Testis (tissue), 3 donors: ENCODE data around the gene ERFE. TPM values are rescaled to one million over a fixed set of nuclear protein-coding genes. Genes with fewer than 3 reads are reported as not detected.

Experiments used
- DNase-seq: peaks from one replicate; pipeline ENCODE4 v3.0.0-alpha.2; 2019
- H3K27ac ChIP-seq, 2 donors: fragments of 200-600 bp; sonication (generic); one replicate each; pipeline ENCODE4 v1.5.1; 2019
- H3K27me3 ChIP-seq: fragments of 200-600 bp; sonication (generic); one replicate; pipeline ENCODE4 v1.5.1; 2019
- H3K36me3 ChIP-seq: fragments of 200-600 bp; sonication (generic); one replicate; pipeline ENCODE4 v1.5.1; 2017; ENCODE audit warnings: low read depth; ENCODE audit errors: missing control alignments
- H3K4me1 ChIP-seq: fragments of 200-600 bp; sonication (generic); one replicate; pipeline ENCODE4 v1.5.1; 2019
- H3K4me3 ChIP-seq, 2 donors: fragments of 200-600 bp; sonication (generic); one replicate each; pipeline ENCODE4 v1.5.1; 2017 to 2019
- H3K9me3 ChIP-seq: fragments of 200-600 bp; sonication (generic); one replicate; pipeline ENCODE4 v1.5.1; 2017
- POLR2A ChIP-seq: fragments of 450-650 bp; IDR thresholded peaks from one replicate; pipeline ENCODE4 v1.6.1; 2017; ENCODE audit warnings: antibody characterized with exemption, mild to moderate bottlenecking, moderate library complexity
- WGBS, 2 donors: methylation state at CpG; one replicate each; pipeline ENCODE4 v1.1.5; 2018; 5-methylcytosine and 5-hydroxymethylcytosine counted together
- intact Hi-C: fragments of 100-400 bp; cut with DNase I; formaldehyde crosslinking; loops from one replicate; pipeline ENCODE4 v1.15.1; 2023; ENCODE audit warnings: low total_unique reads
- polyA plus RNA-seq: library from polyadenylated mRNA; stranded (reverse); fragments of 350-450 nt; fragmentation: Illumina TruSeq; extraction: RNeasy Lipid Tissue Mini Kit (QIAGEN cat#74804); gene quantifications from one replicate; pipeline ENCODE4 v1.2.3, GENCODE V29; 2014; ENCODE audit warnings: low read depth, low replicate concordance; ENCODE audit not compliant: insufficient read depth
- total RNA-seq, 2 donors: library from RNA; depleted of rRNA; stranded (reverse); fragments of >200 nt; gene quantifications; one replicate each; pipeline ENCODE4 v1.2.3, GENCODE V29; 2016
- TF ChIP-seq, protein P1 (sequence below), 3 experiments: fragments of 450-650 bp in 2 of 3; fragments of 200-600 bp in 1 of 3; sonication (generic) in 1 of 3; IDR thresholded peaks; one replicate each; pipeline ENCODE4 v1.5.1; 2016 to 2019; ENCODE audit warnings: antibody characterized with exemption in 3 of 3, mild to moderate bottlenecking in 2 of 3, moderate library complexity in 1 of 3

ERFE gene
- total and polyA plus RNA-seq, 3 donors from 2014 or later = 9.5 to 31.0 (median 23.1) TPM

DNA sequence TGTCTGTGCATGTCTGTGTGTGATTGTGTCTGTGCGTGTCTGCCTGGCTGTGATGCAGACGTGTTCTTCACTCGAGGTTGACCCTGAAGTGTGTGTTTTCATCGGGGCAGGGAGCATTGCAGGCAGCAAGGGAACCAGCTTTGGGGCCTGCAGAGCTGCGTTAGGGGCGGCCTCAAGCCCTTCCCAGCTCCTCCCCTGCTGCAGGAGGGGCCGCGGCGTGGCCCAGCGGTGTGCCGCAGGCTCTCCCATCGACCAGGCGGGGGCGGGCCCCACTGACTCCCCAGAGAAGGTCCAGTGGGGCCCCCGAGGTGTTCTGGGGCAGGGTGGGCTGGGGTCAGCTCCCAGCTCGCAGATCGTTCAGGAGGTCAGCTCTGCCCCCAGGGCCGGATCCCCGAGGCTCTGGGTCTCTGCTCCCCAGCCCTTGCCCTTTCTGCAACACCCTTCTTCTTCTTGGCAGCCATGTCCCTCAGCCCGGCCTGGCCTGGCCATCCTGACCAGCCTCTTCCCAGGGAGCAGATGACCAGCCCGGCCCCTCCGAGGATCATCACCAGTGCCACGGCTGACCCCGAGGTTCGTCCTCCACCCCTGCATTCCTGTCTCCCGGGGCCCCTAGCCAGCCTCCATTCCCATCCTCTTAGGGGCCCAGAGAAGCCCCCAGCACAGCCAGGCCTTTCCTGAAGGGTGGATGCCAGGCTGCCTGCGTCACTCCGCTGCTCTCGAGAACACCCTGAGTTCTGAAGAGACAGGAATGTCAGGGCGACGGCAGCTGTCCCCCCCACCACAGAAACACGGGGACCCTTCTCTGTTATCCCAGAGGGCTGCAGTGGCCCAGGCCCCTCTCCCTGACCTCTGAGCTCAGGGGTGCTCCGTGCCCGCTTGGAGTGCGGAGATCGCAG is 31.4 kb upstream of the ERFE start:
- H3K9me3 ChIP-seq = no peaks in the 10 kb centered on the region
- no peaks in the 10 kb centered on the region for H3K27me3 ChIP-seq
- DNase-seq = peak; percentile 60
- 21 to 30% methylated on average over 19 to 34 of the region's 36 CpGs for WGBS, 2 donors
- no peaks in the 10 kb centered on the region for H3K36me3 ChIP-seq
- peak overlapping the region in 1 of 2 donors; percentile 7 for H3K27ac ChIP-seq
- peaks cover 2% of the 10 kb centered on the region for H3K4me1 ChIP-seq
- intact Hi-C loops = no loop called here
- TF ChIP-seq POLR2A = no peak
- TF ChIP-seq, protein P1, sequence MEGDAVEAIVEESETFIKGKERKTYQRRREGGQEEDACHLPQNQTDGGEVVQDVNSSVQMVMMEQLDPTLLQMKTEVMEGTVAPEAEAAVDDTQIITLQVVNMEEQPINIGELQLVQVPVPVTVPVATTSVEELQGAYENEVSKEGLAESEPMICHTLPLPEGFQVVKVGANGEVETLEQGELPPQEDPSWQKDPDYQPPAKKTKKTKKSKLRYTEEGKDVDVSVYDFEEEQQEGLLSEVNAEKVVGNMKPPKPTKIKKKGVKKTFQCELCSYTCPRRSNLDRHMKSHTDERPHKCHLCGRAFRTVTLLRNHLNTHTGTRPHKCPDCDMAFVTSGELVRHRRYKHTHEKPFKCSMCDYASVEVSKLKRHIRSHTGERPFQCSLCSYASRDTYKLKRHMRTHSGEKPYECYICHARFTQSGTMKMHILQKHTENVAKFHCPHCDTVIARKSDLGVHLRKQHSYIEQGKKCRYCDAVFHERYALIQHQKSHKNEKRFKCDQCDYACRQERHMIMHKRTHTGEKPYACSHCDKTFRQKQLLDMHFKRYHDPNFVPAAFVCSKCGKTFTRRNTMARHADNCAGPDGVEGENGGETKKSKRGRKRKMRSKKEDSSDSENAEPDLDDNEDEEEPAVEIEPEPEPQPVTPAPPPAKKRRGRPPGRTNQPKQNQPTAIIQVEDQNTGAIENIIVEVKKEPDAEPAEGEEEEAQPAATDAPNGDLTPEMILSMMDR (IDR thresholded peaks at IDR 0.05) = no peak
- H3K4me3 ChIP-seq = peak overlapping the region in 1 of 2 donors; percentile 58

DNA sequence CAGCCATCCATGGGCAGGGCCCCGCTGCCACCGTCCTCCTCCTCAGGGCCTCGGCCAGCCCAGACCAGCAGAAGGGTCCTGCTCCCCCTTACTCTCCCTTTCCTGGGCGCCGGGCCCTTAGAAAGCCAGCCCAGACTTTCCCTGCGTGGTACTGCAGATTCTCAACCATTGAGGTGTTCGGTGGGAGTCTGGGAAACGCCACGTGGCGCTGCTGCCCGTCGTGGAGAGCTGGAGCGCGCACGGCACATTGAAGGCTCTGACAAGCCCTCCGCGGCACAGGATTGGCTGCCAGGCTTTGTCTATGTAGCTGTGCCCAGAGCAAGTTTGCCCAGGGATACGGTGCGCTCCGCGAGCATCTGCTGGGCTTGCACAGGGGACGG is 30.7 kb upstream of the ERFE start:
- Histone ChIP-seq H3K27me3 (no peaks in the 10 kb centered on the region), H3K36me3 (no peaks in the 10 kb centered on the region), H3K4me1 (peaks cover 2% of the 10 kb centered on the region), H3K27ac (peak overlapping the region in 1 of 2 donors; percentile 7), H3K9me3 (no peaks in the 10 kb centered on the region), H3K4me3 (peak overlapping the region in 1 of 2 donors; percentile 58)
- intact Hi-C loops = no loop called here
- no peak for DNase-seq
- TF ChIP-seq POLR2A = no peak
- TF ChIP-seq, protein P1 (IDR thresholded peaks at IDR 0.05) = no peak
- 65% methylated on average over 22 of the region's 22 CpGs; no CpG with 5 or more reads in 1 of the 2 donors for WGBS, 2 donors

DNA sequence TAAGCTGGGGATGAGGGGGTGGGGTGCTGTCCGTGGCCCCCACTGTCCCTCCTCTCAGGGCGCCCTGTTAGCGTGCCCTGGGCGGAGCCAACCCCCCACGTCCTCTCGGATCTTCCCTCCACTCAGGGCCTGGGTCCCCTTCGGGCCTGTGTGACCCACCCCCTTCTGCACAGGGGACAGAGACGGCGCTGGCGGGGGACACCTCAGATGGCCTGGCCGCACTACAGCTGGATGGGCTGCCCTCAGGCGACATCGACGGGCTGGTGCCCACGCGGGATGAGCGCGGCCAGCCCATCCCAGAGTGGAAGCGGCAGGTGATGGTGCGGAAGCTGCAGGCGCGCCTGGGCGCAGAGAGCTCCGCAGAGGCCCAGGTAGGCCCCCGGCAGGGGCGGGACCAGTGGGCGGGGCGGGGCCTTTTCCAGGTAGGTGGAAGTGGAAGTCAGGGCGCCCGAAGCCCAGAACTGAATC is 30.2 kb upstream of the ERFE start:
- 63 to 79% methylated on average over 11 to 19 of the region's 30 CpGs for WGBS, 2 donors
- Histone ChIP-seq H3K9me3 (no peaks in the 10 kb centered on the region), H3K27me3 (no peaks in the 10 kb centered on the region), H3K4me1 (peaks cover 2% of the 10 kb centered on the region), H3K36me3 (no peaks in the 10 kb centered on the region), H3K4me3 (peak overlapping the region in 1 of 2 donors; percentile 58), H3K27ac (no peak overlapping the region)
- intact Hi-C loops = no loop called here
- TF ChIP-seq, protein P1 (IDR thresholded peaks at IDR 0.05) = no peak
- no peak for TF ChIP-seq POLR2A
- DNase-seq = peak; percentile 25

DNA sequence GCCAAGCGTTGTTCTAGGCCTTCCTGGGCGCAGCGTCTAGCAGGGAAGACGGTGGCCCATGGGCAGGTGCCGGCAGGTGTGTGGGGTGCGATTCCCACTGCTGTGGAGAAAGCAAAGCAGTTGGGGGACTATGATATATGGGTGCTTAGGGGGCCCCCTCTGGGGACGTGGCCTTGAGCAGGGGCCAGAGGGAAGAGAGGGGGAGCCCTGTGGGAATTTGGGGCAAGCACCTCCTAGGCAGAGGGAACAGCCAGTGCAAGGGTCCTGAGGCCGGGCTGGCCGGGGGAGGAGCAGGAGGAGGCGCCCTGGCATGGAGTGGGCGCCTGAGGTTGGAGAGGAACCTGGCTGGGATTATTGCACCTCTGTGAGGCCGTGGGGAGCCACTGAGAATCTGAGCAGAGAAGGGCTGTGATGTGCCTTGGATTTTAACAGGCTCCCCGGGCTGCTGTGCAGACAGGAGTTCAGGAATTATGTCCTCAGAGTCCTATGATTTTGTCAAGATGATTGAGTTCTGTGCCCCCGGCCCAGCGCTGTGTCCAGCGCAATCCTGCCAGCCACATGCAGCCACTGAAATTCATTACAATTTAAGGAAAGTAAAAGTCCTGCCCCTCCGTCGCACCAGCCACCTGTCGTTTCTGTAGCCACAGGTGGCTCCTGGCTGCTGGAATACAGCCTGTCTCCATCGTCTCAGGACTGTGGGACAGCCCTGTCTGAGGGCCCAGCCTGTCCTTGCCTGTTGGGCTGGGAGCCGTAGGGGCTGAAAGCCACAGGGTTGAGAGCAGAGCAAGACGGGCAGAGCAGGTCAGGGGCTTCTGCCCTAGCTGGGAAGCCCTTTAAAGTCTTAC is 29.4 kb upstream of the ERFE start:
- intact Hi-C loops = no loop called here
- H3K27me3 ChIP-seq = no peaks in the 10 kb centered on the region
- H3K9me3 ChIP-seq = no peaks in the 10 kb centered on the region
- no peak for DNase-seq
- WGBS, 2 donors = 66 to 79% methylated on average over 10 to 22 of the region's 22 CpGs
- peaks cover 2% of the 10 kb centered on the region for H3K4me1 ChIP-seq
- no peaks in the 10 kb centered on the region for H3K36me3 ChIP-seq
- H3K27ac ChIP-seq = no peak overlapping the region
- H3K4me3 ChIP-seq = no peak overlapping the region
- TF ChIP-seq, protein P1 (IDR thresholded peaks at IDR 0.05) = no peak
- no peak for TF ChIP-seq POLR2A
